HCT116 (cell line): ENCODE results near the gene HABP2. TPM values are rescaled to one million over a fixed set of nuclear protein-coding genes. Genes with fewer than 3 reads are reported as not detected.

Experiments
- ATAC-seq: fragments of 200-7000 bp; cut with Tn5 transposase; 2 replicates; pipeline ENCODE4 v1.9.1; 2020; ENCODE audit warnings: mild to moderate bottlenecking, moderate library complexity
- BruUV-seq: library from RNA; stranded (reverse); fragments of 400-500 nt; replicated peaks from 2 replicates; lab custom pipeline; 2021; lab: Mats Ljungman, UMichigan
- CTCF ChIA-PET: fragments of 300-600 bp; sonication (Branson Sonifier 250); formaldehyde crosslinking; loops from one replicate; lab custom pipeline; 2021; ENCODE audit warnings: antibody characterized with exemption; lab: Charles Lee
- POLR2A ChIA-PET: fragments of 300-600, 350-600 bp; sonication (Branson Sonifier 250); formaldehyde crosslinking; loops from one replicate; lab custom pipeline; 2021; ENCODE audit warnings: antibody characterized with exemption; lab: Charles Lee
- RAD21 ChIA-PET, 2 experiments: fragments of 300-600 bp; sonication (Branson Sonifier 250); formaldehyde crosslinking; loops; one replicate each; lab custom pipeline; 2023; ENCODE audit warnings: low total read pairs in 2 of 2; ENCODE audit not compliant: uncharacterized antibody in 2 of 2, unreplicated experiment in 2 of 2, low non-redundant PET in 1 of 2; lab: Charles Lee
- DNase-seq: peaks from one replicate; pipeline ENCODE4 v3.0.0-alpha.2; 2010; ENCODE audit warnings: low read depth, low spot score
- H2AFZ ChIP-seq: fragments of 200-600 bp; shearing (Covaris generic), sonication (generic); 2 replicates; pipeline ENCODE4 v1.6.1; 2017; ENCODE audit warnings: low read depth, mixed run types, mixed read lengths, antibody characterized with exemption, low read length; ENCODE audit not compliant: poor library complexity, severe bottlenecking
- H3K27ac ChIP-seq: 2 replicates; pipeline ENCODE4 v1.5.1; 2012; ENCODE audit warnings: low read depth, low read length
- H3K27me3 ChIP-seq: fragments of 200-600 bp; sonication (generic); 2 replicates; pipeline ENCODE4 v1.6.1; 2016; ENCODE audit warnings: mixed run types, low read length, mixed read lengths; ENCODE audit not compliant: insufficient read depth
- H3K36me3 ChIP-seq, 2 experiments: fragments of 200-500 bp in 1 of 2; fragments of 200-600 bp in 1 of 2; sonication (Bioruptor generic) in 1 of 2; sonication (generic) in 1 of 2; 2 replicates each; pipeline versions ENCODE4 v1.5.1 to v1.6.1; 2014 to 2016; ENCODE audit warnings: low read length in 2 of 2, inconsistent platforms in 1 of 2, mixed read lengths in 1 of 2, mixed run types in 1 of 2; ENCODE audit not compliant: insufficient read depth in 2 of 2, control insufficient read depth in 1 of 2
- H3K4me1 ChIP-seq, 2 experiments: fragments of 200-600 bp in 1 of 2; sonication (generic) in 1 of 2; 2 replicates each; pipeline versions ENCODE4 v1.5.1 to v1.6.1; 2012 to 2017; ENCODE audit warnings: low read length in 2 of 2, inconsistent platforms in 1 of 2, mild to moderate bottlenecking in 1 of 2, mixed read lengths in 1 of 2, mixed run types in 1 of 2, moderate library complexity in 1 of 2; ENCODE audit not compliant: insufficient read depth in 2 of 2, control insufficient read depth in 1 of 2
- H3K4me2 ChIP-seq: fragments of 200-600 bp; sonication (generic); 2 replicates; pipeline ENCODE4 v1.6.1; 2017; ENCODE audit warnings: mixed run types, low read length, mixed read lengths
- H3K4me3 ChIP-seq, 2 experiments: fragments of 200-600 bp in 1 of 2; sonication (generic) in 1 of 2; replicated peaks in 1 of 2; 2 replicates each; pipeline ENCODE4 v1.5.1; 2011 to 2016; ENCODE audit warnings: low read length in 2 of 2, control low read depth in 1 of 2, low read depth in 1 of 2, mild to moderate bottlenecking in 1 of 2, mixed read lengths in 1 of 2, mixed run types in 1 of 2
- H3K79me2 ChIP-seq: fragments of 200-600 bp; sonication (generic); 2 replicates; pipeline ENCODE4 v1.6.1; 2017; ENCODE audit warnings: mild to moderate bottlenecking, mixed run types, low read length, moderate library complexity, mixed read lengths; ENCODE audit not compliant: insufficient read depth
- H3K9ac ChIP-seq: fragments of 200-600 bp; sonication (generic); 2 replicates; pipeline ENCODE4 v1.6.1; 2016; ENCODE audit warnings: low read length, mixed read lengths
- H3K9me2 ChIP-seq: fragments of 200-600 bp; sonication (generic), shearing (Covaris generic); 2 replicates; pipeline ENCODE4 v1.6.1; 2017; ENCODE audit warnings: mixed run types, mild to moderate bottlenecking, moderate library complexity; ENCODE audit not compliant: insufficient read depth
- H3K9me3 ChIP-seq, 2 experiments: fragments of 200-500 bp in 1 of 2; fragments of 200-600 bp in 1 of 2; sonication (Bioruptor generic) in 1 of 2; sonication (generic) in 1 of 2; 2 replicates each; pipeline ENCODE4 v1.6.1; 2014 to 2017; ENCODE audit warnings: low read length in 2 of 2, mixed read lengths in 2 of 2, inconsistent platforms in 1 of 2, low read depth in 1 of 2, mild to moderate bottlenecking in 1 of 2, mixed run types in 1 of 2, moderate library complexity in 1 of 2; ENCODE audit not compliant: control insufficient read depth in 1 of 2, insufficient read depth in 1 of 2
- H4K20me1 ChIP-seq: fragments of 200-600 bp; sonication (generic), shearing (Covaris generic); 2 replicates; pipeline ENCODE4 v1.6.1; 2017; ENCODE audit warnings: mixed run types, mild to moderate bottlenecking, moderate library complexity; ENCODE audit not compliant: insufficient read depth
- ATF3 ChIP-seq: IDR thresholded peaks from 2 replicates; pipeline ENCODE4 v1.6.1; 2012
- CBX3 ChIP-seq: IDR thresholded peaks from 2 replicates; pipeline ENCODE4 v1.6.1; 2012; ENCODE audit warnings: low read depth
- CEBPB ChIP-seq: IDR thresholded peaks from 2 replicates; pipeline ENCODE4 v1.6.1; 2012; ENCODE audit warnings: low read depth
- EGR1 ChIP-seq: IDR thresholded peaks from 2 replicates; pipeline ENCODE4 v1.6.1; 2012; ENCODE audit warnings: low read depth
- ELF1 ChIP-seq: IDR thresholded peaks from 2 replicates; pipeline ENCODE4 v1.6.1; 2012; ENCODE audit warnings: low read depth, borderline replicate concordance
- EZH2phosphoT487 ChIP-seq: fragments of 200-600 bp; IDR thresholded peaks from 2 replicates; pipeline ENCODE4 v1.6.1; 2018; ENCODE audit warnings: antibody characterized with exemption, borderline replicate concordance
- FOSL1 ChIP-seq: IDR thresholded peaks from 2 replicates; pipeline ENCODE4 v1.6.1; 2012; ENCODE audit warnings: low read depth
- JUND ChIP-seq: IDR thresholded peaks from 2 replicates; pipeline ENCODE4 v1.6.1; 2012
- MAX ChIP-seq: IDR thresholded peaks from 2 replicates; pipeline ENCODE4 v1.6.1; 2012
- POLR2A ChIP-seq: IDR thresholded peaks from 2 replicates; pipeline ENCODE4 v1.7.0; 2011; ENCODE audit warnings: borderline replicate concordance; ENCODE audit not compliant: insufficient read depth, insufficient read length; ENCODE audit errors: extremely low read depth
- POLR2AphosphoS5 ChIP-seq: IDR thresholded peaks from 2 replicates; pipeline ENCODE4 v1.6.1; 2011; ENCODE audit warnings: mild to moderate bottlenecking, low read depth, low read length, moderate library complexity
- RAD21 ChIP-seq: IDR thresholded peaks from 2 replicates; pipeline ENCODE4 v1.6.1; 2012; ENCODE audit warnings: low read depth, mild to moderate bottlenecking
- SP1 ChIP-seq: IDR thresholded peaks from 2 replicates; pipeline ENCODE4 v1.6.1; 2012; ENCODE audit warnings: low read depth
- SRF ChIP-seq: IDR thresholded peaks from 2 replicates; pipeline ENCODE4 v1.6.1; 2012; ENCODE audit warnings: low read depth
- TCF7L2 ChIP-seq: IDR thresholded peaks from 2 replicates; pipeline ENCODE4 v1.7.0; 2011; ENCODE audit warnings: borderline replicate concordance, inconsistent platforms; ENCODE audit not compliant: insufficient read depth, insufficient read length; ENCODE audit errors: extremely low read depth
- YY1 ChIP-seq: IDR thresholded peaks from 2 replicates; pipeline ENCODE4 v1.6.1; 2011; ENCODE audit warnings: low read length, low read depth, moderate library complexity, mild to moderate bottlenecking; ENCODE audit not compliant: insufficient replicate concordance; ENCODE audit errors: extremely low read depth
- ZBTB33 ChIP-seq: IDR thresholded peaks from 2 replicates; pipeline ENCODE4 v1.6.1; 2011; ENCODE audit warnings: mild to moderate bottlenecking, low read length, moderate library complexity; ENCODE audit not compliant: insufficient replicate concordance; ENCODE audit errors: extremely low read depth
- ZFX ChIP-seq: fragments of 450-650 bp; IDR thresholded peaks from 2 replicates; pipeline ENCODE4 v1.6.1; 2017
- ZNF274 ChIP-seq: fragments of 200-500 bp; sonication (Bioruptor generic); IDR thresholded peaks from 2 replicates; pipeline ENCODE4 v1.6.1; 2014; ENCODE audit warnings: mild to moderate bottlenecking, low read depth, low read length, inconsistent platforms
- intact Hi-C: fragments of 100-400 bp; cut with micrococcal nuclease; formaldehyde crosslinking; loops from 2 replicates; pipeline ENCODE4 v1.10.0; 2022
- total RNA-seq: library from RNA; stranded (reverse); gene quantifications from one replicate; pipeline ENCODE4 v1.2.1, GENCODE V29; 2021; ENCODE audit not compliant: unreplicated experiment

Gene HABP2
- total RNA-seq, 1 experiment from 2014 or later: 0.20 TPM

- CTCF ChIA-PET: interaction anchor here (1.4 kb wide), 1 partner anchor 36 kb away, joined by 4 read pairs; no protein-coding TSS in a partner anchor
- intact Hi-C loops: loop anchor here (10.0 kb wide), 1 partner anchor 383 kb away; no protein-coding TSS in a partner anchor
- ATAC-seq (no peak), DNase-seq (no peak)
- Histone ChIP-seq H3K36me3 (no peaks in the 10 kb centered on the region), H3K27me3 (peaks cover 18% of the 10 kb centered on the region; the same call in 1 of the 2 replicates), H3K9me2 (no peaks in the 10 kb centered on the region), H3K9ac (no peak overlapping the region), H4K20me1 (no peaks in the 10 kb centered on the region), H3K4me1 (peaks cover 9 to 11% of the 10 kb centered on the region in 2 experiments; a peak in 3 of 4 replicates), H3K4me3 (no peak overlapping the region), H2AFZ (no peak overlapping the region), H3K4me2 (no peak overlapping the region), H3K9me3 (no peaks in the 10 kb centered on the region), H3K79me2 (no peaks in the 10 kb centered on the region), H3K27ac (no peak overlapping the region)
- RAD21 ChIA-PET: no interaction called here
- POLR2A ChIA-PET: no interaction called here
- no TSS peak for BruUV-seq
- TF ChIP-seq EZH2phosphoT487: no peak
- TF ChIP-seq ATF3: no peak
- no peak for TF ChIP-seq SP1
- TF ChIP-seq CEBPB: no peak
These were observed 25.5 kb upstream of the HABP2 start for GRCh38 chr10:113527211-113527906.

- Histone ChIP-seq H3K36me3 (no peaks in the 10 kb centered on the region), H3K4me2 (no peak overlapping the region), H3K9me3 (no peaks in the 10 kb centered on the region), H3K4me3 (no peak overlapping the region), H2AFZ (no peak overlapping the region), H3K4me1 (peaks cover 9 to 11% of the 10 kb centered on the region in 2 experiments; a peak in 3 of 4 replicates), H3K9ac (no peak overlapping the region), H3K9me2 (no peaks in the 10 kb centered on the region), H3K27me3 (peaks cover 18% of the 10 kb centered on the region; the same call in 1 of the 2 replicates), H3K27ac (no peak overlapping the region), H4K20me1 (no peaks in the 10 kb centered on the region), H3K79me2 (no peaks in the 10 kb centered on the region)
- CTCF ChIA-PET: no interaction called here
- intact Hi-C loops: loop anchor here (10.0 kb wide), 1 partner anchor 384 kb away; no protein-coding TSS in a partner anchor
- no TSS peak for BruUV-seq
- no peak for ATAC-seq
- POLR2A ChIA-PET: no interaction called here
- DNase-seq: no peak
- RAD21 ChIA-PET: no interaction called here
- TF ChIP-seq ZBTB33 (no peak), TCF7L2 (no peak), FOSL1 (no peak), ZNF274 (no peak), YY1 (no peak), EZH2phosphoT487 (no peak), ZFX (no peak), POLR2AphosphoS5 (no peak), RAD21 (no peak), ATF3 (no peak), SRF (no peak), POLR2A (no peak), EGR1 (no peak), ELF1 (no peak), JUND (no peak), SP1 (no peak), MAX (no peak), CBX3 (no peak)
These were observed 24.0 kb upstream of the HABP2 start for GRCh38 chr10:113528876-113529275.
